K562 (cell line): ENCODE results near the gene SEMA3G. TPM values are rescaled to one million over a fixed set of nuclear protein-coding genes. Genes with fewer than 3 reads are reported as not detected.

Experiments
- BCL6 ChIP-seq: fragments of 250-450 bp; sonication (Bioruptor Pico); IDR thresholded peaks from 2 replicates; pipeline ENCODE4 v1.4.0; 2020
- BRF2 ChIP-seq: IDR thresholded peaks from 3 replicates; pipeline ENCODE4 v1.6.1; 2011; ENCODE audit warnings: borderline replicate concordance, mild to moderate bottlenecking; ENCODE audit not compliant: insufficient read length, insufficient read depth
- CEBPG ChIP-seq, 3 experiments: fragments of 200-800 bp in 1 of 3; sonication (Bioruptor generic) in 1 of 3; sonication (generic) in 1 of 3; formaldehyde crosslinking in 1 of 3; IDR thresholded peaks in 2 of 3; conservative IDR thresholded peaks in 1 of 3; 2 replicates each; pipeline versions ENCODE4 v1.6.1 to v1.8.0; 2016 to 2022; ENCODE audit warnings: missing compliant biosample characterization in 2 of 3, missing genetic modification characterization in 2 of 3, mild to moderate bottlenecking in 1 of 3, missing genetic modification reagents in 1 of 3
- ETV5 ChIP-seq: sonication (generic); formaldehyde crosslinking; IDR thresholded peaks from 2 replicates; pipeline ENCODE4 v1.4.0; 2020; ENCODE audit warnings: low read depth, mild to moderate bottlenecking, missing genetic modification reagents
- HNRNPLL ChIP-seq: fragments of 200-400 bp; formaldehyde crosslinking; IDR thresholded peaks from 2 replicates; pipeline ENCODE4 v1.6.1; 2017; ENCODE audit warnings: low read length, low read depth, mild to moderate bottlenecking; ENCODE audit not compliant: poor library complexity, severe bottlenecking
- HOXB6 ChIP-seq: fragments of 250-450 bp; sonication (Bioruptor Pico); IDR thresholded peaks from 2 replicates; pipeline ENCODE4 v1.5.1; 2022; ENCODE audit warnings: mild to moderate bottlenecking, borderline replicate concordance
- KDM5B ChIP-seq: fragments of 200-600 bp; sonication (generic); IDR thresholded peaks from 2 replicates; pipeline ENCODE4 v1.6.1; 2012; ENCODE audit warnings: low read depth, mild to moderate bottlenecking, moderate library complexity, low read length, control low read depth, inconsistent platforms; ENCODE audit not compliant: insufficient replicate concordance
- NFIC ChIP-seq: fragments of 450-650 bp; IDR thresholded peaks from 2 replicates; pipeline ENCODE4 v1.6.1; 2017; ENCODE audit warnings: mild to moderate bottlenecking, inconsistent platforms
- POLR2AphosphoS2 ChIP-seq: IDR thresholded peaks from 2 replicates; pipeline ENCODE4 v1.6.1; 2012; ENCODE audit warnings: low read length, improper control_type of control experiment
- SMAD3 ChIP-seq: fragments of 450-650 bp; formaldehyde crosslinking; conservative IDR thresholded peaks from 2 replicates; pipeline ENCODE4 v1.4.0; 2020; ENCODE audit warnings: mild to moderate bottlenecking
- TARDBP ChIP-seq: fragments of 450-650 bp; IDR thresholded peaks from 2 replicates; pipeline ENCODE4 v1.6.1; 2016
- ZBTB2 ChIP-seq: fragments of 450-650 bp; IDR thresholded peaks from 2 replicates; pipeline ENCODE4 v1.6.1; 2016; ENCODE audit warnings: antibody characterized with exemption
- ZNF778 ChIP-seq: fragments of 450-650 bp; formaldehyde crosslinking; IDR thresholded peaks from 2 replicates; pipeline ENCODE4 v1.4.0; 2020; ENCODE audit warnings: mild to moderate bottlenecking, moderate library complexity
- polyA plus RNA-seq, 8 experiments: library from polyadenylated mRNA; depleted of rRNA in 4 of 8; stranded (reverse) in 5 of 8; unstranded in 3 of 8; fragments of >200 nt; fragmentation: Nextera tagmentation in 2 of 8; fragmentation: Illumina TruSeq in 1 of 8; extraction: Ambion mirVana in 2 of 8; extraction: Trizol in 1 of 8; gene quantifications; 2 replicates each; pipeline versions ENCODE4 v1.2.1 to v1.2.3, GENCODE V29; 2011 to 2014; ENCODE audit warnings: inconsistent platforms in 1 of 8, missing spikeins in 1 of 8
- total RNA-seq, 7 experiments: library from RNA; depleted of rRNA in 6 of 7; stranded (reverse); fragments of >200 nt in 6 of 7; fragmentation: Illumina TruSeq in 2 of 7; extraction: Trizol in 2 of 7; gene quantifications; 2 replicates each; pipeline versions ENCODE4 v1.2.1 to v1.2.3, GENCODE V29; 2011 to 2021; ENCODE audit warnings: low replicate concordance in 1 of 7
- TF ChIP-seq, protein P1 (sequence below): IDR thresholded peaks from 2 replicates; pipeline ENCODE4 v1.6.1; 2011; ENCODE audit warnings: borderline replicate concordance, low read depth, mild to moderate bottlenecking, moderate library complexity, low read length; ENCODE audit not compliant: insufficient read depth, poor library complexity, severe bottlenecking
- TF ChIP-seq, protein P2 (sequence below), 3 experiments: fragments of 200-800 bp in 1 of 3; fragments of 250-450 bp in 1 of 3; fragments of 450-650 bp in 1 of 3; sonication (Bioruptor Pico) in 1 of 3; sonication (Bioruptor generic) in 1 of 3; formaldehyde crosslinking in 1 of 3; IDR thresholded peaks; 2 replicates each; pipeline versions ENCODE4 v1.6.1 to v1.8.0; 2016 to 2022; ENCODE audit warnings: mild to moderate bottlenecking in 2 of 3, missing genetic modification characterization in 2 of 3, missing compliant biosample characterization in 1 of 3, moderate library complexity in 1 of 3
- TF ChIP-seq, protein P3 (sequence below): fragments of 250-450 bp; sonication (Bioruptor Pico); IDR thresholded peaks from 2 replicates; pipeline ENCODE4 v1.8.0; 2022; ENCODE audit warnings: moderate library complexity, mild to moderate bottlenecking, inconsistent platforms

Gene SEMA3G
- total and polyA plus RNA-seq, 9 of the 15 experiments (the other 6 are each of a cell fraction or from before 2014, with no cell fraction given) = 0.04 to 0.07 (median 0.05) TPM; not detected in 6

DNA sequence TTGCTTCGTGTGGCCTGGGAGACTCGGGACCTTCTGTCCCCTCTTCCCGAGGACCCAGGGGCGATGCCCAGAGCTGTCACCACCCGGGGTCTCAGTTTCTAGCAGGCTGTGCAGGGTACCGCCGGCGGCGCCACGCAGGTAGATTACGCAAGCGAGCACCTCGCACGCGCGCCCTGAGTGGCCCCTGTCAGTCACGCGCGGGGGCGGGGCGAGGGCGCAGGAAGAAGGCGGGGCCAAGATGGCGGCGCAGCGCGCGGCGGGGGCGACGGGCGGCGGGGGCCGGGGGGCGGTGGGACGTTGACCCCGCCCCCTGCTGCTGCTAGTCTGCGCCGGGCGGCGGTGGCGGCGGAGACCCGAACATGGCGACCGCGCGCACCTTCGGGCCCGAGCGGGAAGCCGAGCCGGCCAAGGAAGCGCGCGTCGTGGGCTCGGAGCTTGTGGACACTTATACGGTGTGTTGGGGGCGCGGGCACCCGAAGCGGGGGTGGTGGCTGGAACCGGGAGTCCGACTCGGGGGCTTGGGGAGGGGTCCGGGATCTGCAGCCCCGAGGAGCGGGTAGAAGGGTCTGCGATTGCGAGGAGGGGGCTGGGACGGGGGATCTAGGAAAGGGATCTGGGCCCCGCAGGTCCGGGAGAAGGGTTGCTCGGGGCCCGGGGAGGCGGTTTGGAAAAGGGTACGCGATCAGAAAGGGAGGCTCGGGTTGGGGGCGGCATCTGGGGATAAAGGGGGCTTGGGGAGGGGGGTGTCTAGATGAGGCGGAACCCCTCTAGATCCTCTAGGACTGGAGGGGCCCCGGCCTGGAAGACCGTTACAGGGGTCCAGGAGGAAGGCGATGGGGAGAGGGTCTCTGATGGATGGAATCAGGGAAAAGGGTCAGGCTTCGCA lies 10.6 kb upstream of the SEMA3G start, which contains the start of gene NISCH (continued):
- no peak for TF ChIP-seq BCL6 (CRISPR knock-in tag)
- TF ChIP-seq, protein P1, sequence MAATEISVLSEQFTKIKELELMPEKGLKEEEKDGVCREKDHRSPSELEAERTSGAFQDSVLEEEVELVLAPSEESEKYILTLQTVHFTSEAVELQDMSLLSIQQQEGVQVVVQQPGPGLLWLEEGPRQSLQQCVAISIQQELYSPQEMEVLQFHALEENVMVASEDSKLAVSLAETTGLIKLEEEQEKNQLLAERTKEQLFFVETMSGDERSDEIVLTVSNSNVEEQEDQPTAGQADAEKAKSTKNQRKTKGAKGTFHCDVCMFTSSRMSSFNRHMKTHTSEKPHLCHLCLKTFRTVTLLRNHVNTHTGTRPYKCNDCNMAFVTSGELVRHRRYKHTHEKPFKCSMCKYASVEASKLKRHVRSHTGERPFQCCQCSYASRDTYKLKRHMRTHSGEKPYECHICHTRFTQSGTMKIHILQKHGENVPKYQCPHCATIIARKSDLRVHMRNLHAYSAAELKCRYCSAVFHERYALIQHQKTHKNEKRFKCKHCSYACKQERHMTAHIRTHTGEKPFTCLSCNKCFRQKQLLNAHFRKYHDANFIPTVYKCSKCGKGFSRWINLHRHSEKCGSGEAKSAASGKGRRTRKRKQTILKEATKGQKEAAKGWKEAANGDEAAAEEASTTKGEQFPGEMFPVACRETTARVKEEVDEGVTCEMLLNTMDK = no peak
- no peak for TF ChIP-seq ZNF778 (CRISPR knock-in tag)
- no peak for TF ChIP-seq ETV5 (CRISPR knock-in tag)
- peak; percentile 96 for TF ChIP-seq CEBPG (CRISPR knock-in tag; IDR thresholded peaks at IDR 0.05)
- TF ChIP-seq CEBPG (tag; conservative IDR thresholded peaks at IDR 0.05 in 1 of 2, IDR thresholded peaks at IDR 0.05 in 1 of 2) = peak; percentile 93 to 96
- TF ChIP-seq HNRNPLL = peak; percentile 69
- no peak for TF ChIP-seq ZBTB2
- TF ChIP-seq NFIC = peak; percentile 32; the same call in 1 of the 2 replicates
- TF ChIP-seq, protein P2, sequence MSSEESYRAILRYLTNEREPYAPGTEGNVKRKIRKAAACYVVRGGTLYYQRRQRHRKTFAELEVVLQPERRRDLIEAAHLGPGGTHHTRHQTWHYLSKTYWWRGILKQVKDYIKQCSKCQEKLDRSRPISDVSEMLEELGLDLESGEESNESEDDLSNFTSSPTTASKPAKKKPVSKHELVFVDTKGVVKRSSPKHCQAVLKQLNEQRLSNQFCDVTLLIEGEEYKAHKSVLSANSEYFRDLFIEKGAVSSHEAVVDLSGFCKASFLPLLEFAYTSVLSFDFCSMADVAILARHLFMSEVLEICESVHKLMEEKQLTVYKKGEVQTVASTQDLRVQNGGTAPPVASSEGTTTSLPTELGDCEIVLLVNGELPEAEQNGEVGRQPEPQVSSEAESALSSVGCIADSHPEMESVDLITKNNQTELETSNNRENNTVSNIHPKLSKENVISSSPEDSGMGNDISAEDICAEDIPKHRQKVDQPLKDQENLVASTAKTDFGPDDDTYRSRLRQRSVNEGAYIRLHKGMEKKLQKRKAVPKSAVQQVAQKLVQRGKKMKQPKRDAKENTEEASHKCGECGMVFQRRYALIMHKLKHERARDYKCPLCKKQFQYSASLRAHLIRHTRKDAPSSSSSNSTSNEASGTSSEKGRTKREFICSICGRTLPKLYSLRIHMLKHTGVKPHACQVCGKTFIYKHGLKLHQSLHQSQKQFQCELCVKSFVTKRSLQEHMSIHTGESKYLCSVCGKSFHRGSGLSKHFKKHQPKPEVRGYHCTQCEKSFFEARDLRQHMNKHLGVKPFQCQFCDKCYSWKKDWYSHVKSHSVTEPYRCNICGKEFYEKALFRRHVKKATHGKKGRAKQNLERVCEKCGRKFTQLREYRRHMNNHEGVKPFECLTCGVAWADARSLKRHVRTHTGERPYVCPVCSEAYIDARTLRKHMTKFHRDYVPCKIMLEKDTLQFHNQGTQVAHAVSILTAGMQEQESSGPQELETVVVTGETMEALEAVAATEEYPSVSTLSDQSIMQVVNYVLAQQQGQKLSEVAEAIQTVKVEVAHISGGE (CRISPR knock-in tag; IDR thresholded peaks at IDR 0.05) = no peak
- TF ChIP-seq HOXB6 (CRISPR knock-in tag) = no peak
- TF ChIP-seq TARDBP = no peak
- TF ChIP-seq, protein P3, sequence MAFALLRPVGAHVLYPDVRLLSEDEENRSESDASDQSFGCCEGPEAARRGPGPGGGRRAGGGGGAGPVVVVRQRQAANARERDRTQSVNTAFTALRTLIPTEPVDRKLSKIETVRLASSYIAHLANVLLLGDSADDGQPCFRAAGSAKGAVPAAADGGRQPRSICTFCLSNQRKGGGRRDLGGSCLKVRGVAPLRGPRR = no peak
- TF ChIP-seq POLR2AphosphoS2 = no peak
- TF ChIP-seq SMAD3 = no peak
- peak; percentile 90 for TF ChIP-seq KDM5B
- no peak for TF ChIP-seq BRF2
